ENCODE measurements around the gene SOX14. TPM values are rescaled to one million over a fixed set of nuclear protein-coding genes. Genes with fewer than 3 reads are reported as not detected.

The SOX14 gene
- total RNA-seq, 2 experiments from 2014 or later = not detected

- H3K4me1 Mint-ChIP-seq (ENCODE audit: low read depth) = no peaks in the 10 kb centered on the region
- DNase-seq = no peak
- H3K27ac Mint-ChIP-seq = no peak overlapping the region
- no peak overlapping the region for H3K4me3 Mint-ChIP-seq
- intact Hi-C loops (cut with micrococcal nuclease) = no loop called here
- CTCF ChIA-PET = interaction anchor here (0.6 kb wide), 1 partner anchor 122 kb away, joined by 3 read pairs; no protein-coding TSS in a partner anchor
- no peaks in the 10 kb centered on the region for H3K36me3 Mint-ChIP-seq (ENCODE audit: low read depth)
- H3K9me3 Mint-ChIP-seq = peaks cover 2% of the 10 kb centered on the region
- H3K27me3 Mint-ChIP-seq (ENCODE audit: low read depth) = peaks cover 4% of the 10 kb centered on the region
These were observed 51.1 kb downstream of the SOX14 start for GRCh38 chr3:137815251-137815650.

Other genes starting within 250 kb of the SOX14 start
- not detected for gene CLDN18, start 245.8 kb downstream of the SOX14 start, total RNA-seq

Data from activated naive CD4-positive, alpha-beta T cell treated with anti-CD3 and anti-CD28 coated beads for 36 hours (primary cell).